K562 (cell line): ENCODE measurements around the gene RNF151. TPM values are rescaled to one million over a fixed set of nuclear protein-coding genes. Genes with fewer than 3 reads are reported as not detected.
A peak's percentile ranks its signal among the peaks of the same experiment; 100 is the strongest.

Experiments
- BCOR ChIP-seq: fragments of 450-650 bp; IDR thresholded peaks from 2 replicates; pipeline ENCODE4 v1.6.1; 2016
- CHCHD3 ChIP-seq: fragments of 250-450 bp; sonication (Bioruptor Pico); IDR thresholded peaks from 2 replicates; pipeline ENCODE4 v2.1.2; 2022; ENCODE audit warnings: mild to moderate bottlenecking
- ETV5 ChIP-seq: sonication (generic); formaldehyde crosslinking; IDR thresholded peaks from 2 replicates; pipeline ENCODE4 v1.4.0; 2020; ENCODE audit warnings: low read depth, mild to moderate bottlenecking, missing genetic modification reagents
- FOXP4 ChIP-seq: sonication (generic); formaldehyde crosslinking; IDR thresholded peaks from 2 replicates; pipeline ENCODE4 v1.8.0; 2022; ENCODE audit warnings: mild to moderate bottlenecking, missing genetic modification reagents, borderline replicate concordance
- HES1 ChIP-seq: fragments of 450-650 bp; IDR thresholded peaks from 2 replicates; pipeline ENCODE4 v1.6.1; 2016; ENCODE audit warnings: low read depth, mild to moderate bottlenecking, moderate library complexity
- MITF ChIP-seq: IDR thresholded peaks from 2 replicates; pipeline ENCODE4 v1.6.1; 2014; ENCODE audit warnings: antibody characterized with exemption
- NFIC ChIP-seq: fragments of 450-650 bp; IDR thresholded peaks from 2 replicates; pipeline ENCODE4 v1.6.1; 2017; ENCODE audit warnings: mild to moderate bottlenecking, inconsistent platforms
- PHF21A ChIP-seq: fragments of 450-650 bp; IDR thresholded peaks from 2 replicates; pipeline ENCODE4 v1.6.1; 2017; ENCODE audit warnings: low read depth, borderline replicate concordance
- POLR2B ChIP-seq: fragments of 450-650 bp; IDR thresholded peaks from 2 replicates; pipeline ENCODE4 v1.6.1; 2018; ENCODE audit warnings: low read depth; ENCODE audit not compliant: partially characterized antibody
- SAFB ChIP-seq: fragments of 200-400 bp; formaldehyde crosslinking; IDR thresholded peaks from 2 replicates; pipeline ENCODE4 v1.6.1; 2017; ENCODE audit warnings: low read depth, low read length, borderline replicate concordance
- SMAD2 ChIP-seq: fragments of 150-350 bp; IDR thresholded peaks from 2 replicates; pipeline ENCODE4 v1.6.1; 2014; ENCODE audit warnings: low read depth, mild to moderate bottlenecking, low read length
- SOX6 ChIP-seq: fragments of 450-650 bp; IDR thresholded peaks from 2 replicates; pipeline ENCODE4 v1.6.1; 2014; ENCODE audit warnings: mild to moderate bottlenecking
- ZNF407 ChIP-seq: fragments of 450-650 bp; IDR thresholded peaks from 2 replicates; pipeline ENCODE4 v1.6.1; 2016; ENCODE audit warnings: low read depth
- ZNF449 ChIP-seq: fragments of 250-450 bp; sonication (Bioruptor Pico); IDR thresholded peaks from 2 replicates; pipeline ENCODE4 v1.8.0; 2022; ENCODE audit warnings: moderate library complexity, mild to moderate bottlenecking, inconsistent platforms
- polyA plus RNA-seq, 8 experiments: library from polyadenylated mRNA; depleted of rRNA in 4 of 8; stranded (reverse) in 5 of 8; unstranded in 3 of 8; fragments of >200 nt; fragmentation: Nextera tagmentation in 2 of 8; fragmentation: Illumina TruSeq in 1 of 8; extraction: Ambion mirVana in 2 of 8; extraction: Trizol in 1 of 8; gene quantifications; 2 replicates each; pipeline versions ENCODE4 v1.2.1 to v1.2.3, GENCODE V29; 2011 to 2014; ENCODE audit warnings: inconsistent platforms in 1 of 8, missing spikeins in 1 of 8
- total RNA-seq, 7 experiments: library from RNA; depleted of rRNA in 6 of 7; stranded (reverse); fragments of >200 nt in 6 of 7; fragmentation: Illumina TruSeq in 2 of 7; extraction: Trizol in 2 of 7; gene quantifications; 2 replicates each; pipeline versions ENCODE4 v1.2.1 to v1.2.3, GENCODE V29; 2011 to 2021; ENCODE audit warnings: low replicate concordance in 1 of 7

Gene RNF151
- total and polyA plus RNA-seq, 9 of the 15 experiments (the other 6 are each of a cell fraction or from before 2014, with no cell fraction given): not detected

GRCh38 chr16:1929578-1930337 lies 36.9 kb upstream of the RNF151 start (continued):
- peak; percentile 79; the same call in 1 of the 2 replicates for TF ChIP-seq ETV5
- TF ChIP-seq NFIC: peak; percentile 46
- TF ChIP-seq SMAD2: no peak
- 0 out of 2 replicates have a peak, but pooled peaks have one; percentile 15 for TF ChIP-seq MITF
- TF ChIP-seq SAFB: 0 out of 2 replicates have a peak, but pooled peaks have one; percentile 39
- no peak for TF ChIP-seq SOX6
- no peak for TF ChIP-seq ZNF449
- no peak for TF ChIP-seq HES1
- TF ChIP-seq CHCHD3 (CRISPR knock-in tag): no peak
- no peak for TF ChIP-seq FOXP4
- no peak for TF ChIP-seq POLR2B
- TF ChIP-seq BCOR: no peak
- no peak for TF ChIP-seq ZNF407
- no peak for TF ChIP-seq PHF21A
